Measurements from ENCODE around the gene EYS.
"Not testable (repeated sequence)": the region's sequence is repeated elsewhere in the genome, so short reads cannot be mapped to it uniquely, and the experiment has no call there.

The EYS gene

DNA sequence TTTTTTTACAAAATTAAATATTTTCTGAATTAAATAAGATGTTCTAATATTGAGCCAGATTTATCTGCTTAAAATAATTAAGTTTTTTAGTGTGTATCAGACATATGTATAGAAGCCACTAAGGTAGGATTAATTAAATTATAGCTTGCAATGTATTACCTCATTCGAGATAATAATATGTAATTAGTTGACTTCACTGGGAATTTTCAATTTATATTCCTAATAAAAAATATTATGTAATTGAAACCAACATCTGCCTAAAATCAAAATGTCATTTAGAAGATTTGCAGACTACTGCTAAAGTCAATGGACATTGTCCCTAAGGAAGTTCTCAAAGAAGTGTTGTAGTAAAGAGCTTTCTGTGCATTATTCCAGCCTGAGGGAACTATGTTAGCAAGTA, 254.7 kb downstream of the EYS start:
- DNase-seq (ENCODE audit: low read depth) = no peak

DNA sequence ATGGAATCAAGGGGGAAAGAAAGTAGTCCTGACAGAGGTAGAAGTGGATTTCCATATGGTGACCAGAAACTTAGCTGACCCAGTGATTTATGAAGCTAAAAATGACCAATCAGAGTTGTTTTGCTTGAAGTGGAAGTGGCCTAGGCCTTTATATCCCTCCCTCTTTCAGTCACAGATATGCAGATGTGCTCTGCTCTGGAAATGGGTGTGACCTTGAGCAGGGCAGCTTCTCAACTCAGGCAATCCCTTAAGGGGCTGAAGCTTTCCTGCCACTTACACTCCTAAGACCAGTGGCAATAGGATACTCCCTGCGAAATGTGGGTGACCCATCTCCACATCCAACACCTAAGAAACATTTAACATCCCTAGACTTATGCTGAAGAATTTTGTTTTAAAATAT, 256.6 kb downstream of the EYS start:
- no peak for DNase-seq (ENCODE audit: low read depth)

DNA sequence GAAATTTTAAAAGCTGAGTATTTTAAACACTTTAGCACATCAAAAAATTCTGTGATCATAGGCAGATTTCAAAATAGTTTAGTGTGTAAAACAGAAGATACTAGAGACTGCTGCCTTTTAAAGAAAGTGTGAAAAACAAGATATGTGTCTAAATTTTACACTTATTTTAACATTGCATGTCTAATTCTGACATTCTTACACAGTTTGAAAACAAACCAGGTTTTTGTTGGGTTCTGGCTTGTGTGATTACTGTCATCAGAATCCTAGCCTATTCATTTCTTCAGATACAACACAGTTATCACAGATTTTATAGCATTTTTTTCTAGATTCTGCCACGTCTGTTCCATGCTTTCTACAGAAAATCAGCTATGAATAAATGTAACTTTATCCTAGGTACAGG, 257.1 kb downstream of the EYS start:
- DNase-seq (ENCODE audit: low read depth) = no peak

DNA sequence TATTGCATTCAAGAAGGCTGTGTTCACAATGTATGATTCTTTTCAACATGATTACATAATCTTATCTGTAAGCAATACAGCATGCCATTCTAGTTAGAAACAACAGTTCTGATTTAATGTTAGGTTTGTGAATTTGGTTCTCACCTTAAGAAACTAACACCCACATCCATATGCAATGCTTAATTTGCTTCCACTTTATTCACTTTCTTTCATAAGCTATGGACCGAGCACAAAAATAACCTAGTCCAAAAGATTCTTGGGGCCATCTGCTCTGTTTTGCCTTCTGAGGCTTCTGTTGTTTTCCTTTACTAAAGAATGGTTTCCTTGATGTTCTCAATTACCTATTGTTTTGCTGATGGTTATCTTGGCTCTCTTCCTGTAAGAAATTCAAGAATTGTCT, 258.2 kb downstream of the EYS start:
- DNase-seq (ENCODE audit: low read depth) = no peak

DNA sequence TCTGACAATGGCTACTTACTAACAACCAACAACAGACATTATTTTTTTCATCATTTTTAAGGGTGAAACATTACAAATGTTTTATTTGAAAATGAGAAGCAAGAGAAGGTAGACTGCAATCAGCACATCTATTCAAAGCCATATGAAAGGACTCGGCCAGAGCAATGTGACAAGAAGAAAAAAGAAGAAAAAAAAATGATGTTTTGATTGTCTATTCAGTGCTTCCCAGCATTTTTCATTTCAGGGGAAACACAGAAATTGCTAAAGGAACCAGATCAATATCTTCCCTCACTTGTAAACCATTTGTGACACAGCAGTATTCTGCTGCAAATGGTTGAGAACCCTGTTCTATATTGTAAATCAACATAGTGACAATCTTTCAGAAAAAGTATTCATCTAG, 270.7 kb downstream of the EYS start:
- no peak for DNase-seq (ENCODE audit: low read depth)

DNA sequence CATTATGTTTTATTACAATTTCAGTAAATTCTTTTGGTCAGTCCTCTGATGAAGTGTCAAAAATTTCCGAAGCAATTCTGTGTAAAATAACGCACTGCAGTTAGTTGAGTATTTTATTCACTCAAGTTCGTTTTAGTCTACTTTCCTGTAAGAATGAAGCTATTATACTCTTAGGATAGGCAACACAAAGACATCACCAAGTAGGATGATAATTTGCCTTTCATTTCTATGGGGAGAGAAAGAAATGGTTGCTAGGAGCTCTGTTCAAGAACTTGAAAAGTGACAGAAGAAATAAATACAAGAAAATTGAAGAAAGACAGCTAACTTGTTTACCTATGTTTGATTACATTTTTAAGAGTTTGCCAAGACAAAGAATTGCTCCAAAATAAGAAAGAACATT, 290.4 kb downstream of the EYS start:
- DNase-seq (ENCODE audit: low read depth) = no peak

DNA sequence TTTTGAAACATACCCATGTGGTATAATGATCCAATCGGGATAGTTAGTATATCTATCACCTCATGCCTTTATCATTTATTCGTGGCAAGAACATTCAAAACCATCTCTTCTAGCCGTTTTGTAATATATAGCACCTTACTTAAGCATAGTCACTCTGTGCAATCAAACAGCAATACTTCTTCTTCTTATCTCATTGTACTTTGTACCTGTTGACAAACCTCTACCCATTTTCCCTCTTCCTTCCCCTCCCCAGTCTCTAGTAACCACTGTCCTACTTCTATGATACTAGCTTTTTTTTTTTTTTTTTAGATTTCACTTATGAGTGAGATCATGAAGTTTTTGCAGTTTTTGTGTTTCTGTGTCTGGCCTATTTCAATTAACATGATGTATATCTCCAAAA, 296.7 kb downstream of the EYS start:
- no peak for DNase-seq (ENCODE audit: low read depth)

DNA sequence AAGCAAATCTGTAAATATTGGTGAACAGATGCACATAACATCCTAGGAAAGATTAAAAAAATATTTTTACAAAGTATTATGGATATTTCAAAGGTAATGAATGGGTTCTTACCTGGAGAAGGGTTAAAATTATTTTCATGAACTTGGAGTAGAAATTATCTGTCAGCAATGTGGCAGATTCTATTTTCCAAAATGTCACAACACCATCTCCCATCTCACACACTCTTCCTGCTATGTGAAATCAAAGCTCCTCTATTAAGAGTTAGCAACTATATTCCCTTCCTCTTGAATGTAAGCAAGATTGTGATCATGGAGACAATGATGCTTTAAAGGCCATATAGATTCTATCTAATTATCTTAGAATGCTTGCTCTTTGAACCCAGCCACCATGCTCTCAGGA, 304.5 kb downstream of the EYS start:
- no peak for DNase-seq (ENCODE audit: low read depth)

DNA sequence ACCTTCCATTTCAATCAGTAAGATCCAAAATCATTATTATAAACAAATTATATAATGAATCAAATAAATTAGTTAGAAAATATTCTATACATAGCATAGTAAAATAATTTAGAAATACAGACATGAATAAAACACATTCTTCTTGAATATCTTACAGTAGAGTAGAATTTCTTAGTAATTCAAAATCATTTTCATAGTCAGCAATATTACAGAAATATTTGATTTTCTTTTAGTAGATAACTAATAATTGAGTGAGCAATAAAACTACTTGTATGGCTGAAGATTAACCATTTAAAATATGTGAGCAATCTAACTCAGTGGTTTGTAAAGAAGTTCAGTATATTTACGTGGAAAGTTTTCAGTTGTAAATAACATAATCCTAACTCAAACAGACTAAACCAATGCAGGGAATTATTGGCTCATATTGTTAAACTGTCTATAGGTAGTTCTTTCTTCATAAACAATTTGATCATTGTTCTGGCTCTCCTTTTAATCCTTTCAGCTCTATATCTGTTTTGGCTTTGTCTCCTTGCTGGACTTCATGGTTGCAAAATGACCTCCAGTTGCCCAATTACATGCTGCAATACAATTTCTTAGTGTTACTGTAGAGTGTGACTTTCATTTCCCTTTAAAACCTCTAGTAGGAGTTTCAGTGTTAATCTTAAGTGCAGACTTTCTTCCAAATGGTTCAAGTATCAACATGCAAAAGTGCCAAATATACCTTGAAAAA, 307.5 kb downstream of the EYS start:
- no peak for DNase-seq (ENCODE audit: low read depth)

DNA sequence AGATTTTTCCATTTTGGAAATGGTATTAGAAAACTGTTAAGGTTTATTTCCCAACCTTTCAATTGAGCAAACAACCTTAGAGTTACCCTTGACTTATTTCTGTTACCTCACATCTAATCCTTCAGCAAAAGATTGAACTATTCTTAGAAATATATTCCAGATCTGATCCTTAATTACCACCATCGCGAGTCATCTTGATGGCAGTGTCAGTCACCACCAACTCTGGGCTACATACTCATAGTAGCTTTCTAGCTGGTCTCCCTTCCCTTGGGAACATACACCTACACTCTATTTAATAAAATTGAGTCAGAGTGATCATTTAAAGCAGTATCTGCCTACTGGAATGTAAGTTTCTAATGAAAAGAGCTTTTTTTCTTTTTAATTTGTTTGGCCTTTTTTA, 308.2 kb downstream of the EYS start:
- DNase-seq (ENCODE audit: low read depth) = no peak

DNA sequence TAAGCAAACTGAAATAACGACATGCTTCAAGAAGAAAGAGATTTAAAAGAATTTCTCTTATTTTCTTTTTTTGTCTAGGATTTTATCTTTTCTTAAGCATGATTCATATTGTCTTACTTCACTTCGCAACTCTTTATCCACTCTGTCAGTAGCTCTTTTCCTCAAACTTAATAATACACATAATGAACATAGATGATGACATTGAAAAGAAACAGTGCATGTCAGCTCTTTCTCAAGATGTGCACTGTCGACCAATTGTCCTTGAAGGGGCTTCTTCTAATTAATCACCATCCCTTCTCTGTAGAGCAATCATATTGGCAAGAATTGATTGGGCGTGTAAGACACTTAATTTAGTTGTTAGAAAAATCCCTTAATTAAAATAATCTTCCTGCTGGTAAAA, 356.5 kb downstream of the EYS start:
- DNase-seq (ENCODE audit: low read depth) = no peak

DNA sequence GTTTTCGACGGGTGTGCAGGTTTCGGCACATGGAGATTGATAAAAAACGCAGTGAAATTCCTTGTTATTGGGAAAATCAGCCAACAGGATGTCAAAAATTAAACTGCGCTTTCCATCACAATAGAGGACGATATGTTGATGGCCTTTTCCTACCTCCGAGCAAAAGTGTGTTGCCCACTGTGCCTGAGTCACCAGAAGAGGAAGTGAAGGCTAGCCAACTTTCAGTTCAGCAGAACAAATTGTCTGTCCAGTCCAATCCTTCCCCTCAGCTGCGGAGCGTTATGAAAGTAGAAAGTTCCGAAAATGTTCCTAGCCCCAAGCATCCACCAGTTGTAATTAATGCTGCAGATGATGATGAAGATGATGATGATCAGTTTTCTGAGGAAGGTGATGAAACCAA, 404.4 kb downstream of the EYS start:
- not testable (repeated sequence) for DNase-seq (ENCODE audit: low read depth)

DNA sequence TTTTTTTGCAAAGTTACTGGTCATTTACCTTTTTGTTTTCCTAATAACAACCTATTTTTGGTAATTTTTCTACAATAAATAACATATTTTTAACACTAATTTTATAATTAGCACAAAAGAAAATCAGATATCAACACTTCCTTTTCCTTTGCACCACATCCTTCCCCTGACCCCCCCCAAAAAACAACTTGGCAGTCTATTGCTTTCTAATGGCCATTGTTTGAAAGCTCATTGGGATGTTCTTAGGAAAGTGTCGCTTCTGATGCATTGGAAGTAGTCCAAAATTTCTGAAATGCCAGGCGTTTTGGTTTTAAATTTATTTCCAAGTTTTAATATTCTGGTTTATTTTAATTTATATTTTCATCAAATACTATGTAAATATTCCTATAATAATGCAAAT, 407.8 kb downstream of the EYS start:
- no peak for DNase-seq (ENCODE audit: low read depth)

DNA sequence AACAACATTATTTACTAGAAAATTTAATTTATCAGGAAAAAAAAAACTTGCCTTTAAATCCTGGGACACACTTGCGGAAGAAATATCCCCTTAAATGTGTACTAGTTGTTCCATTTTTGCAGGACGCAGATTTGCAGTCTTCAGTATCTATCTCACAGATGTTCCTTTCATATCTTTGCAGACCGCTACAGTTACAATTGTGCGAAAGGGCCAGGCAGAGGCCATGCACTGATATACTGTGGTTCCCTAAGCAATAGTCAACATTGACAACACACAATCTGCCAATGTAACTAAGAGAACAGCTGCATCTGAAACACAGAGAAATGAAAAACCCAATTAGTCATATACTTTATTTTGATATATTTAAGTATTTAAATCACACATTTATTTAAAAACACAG, 411.2 kb downstream of the EYS start:
- DNase-seq (ENCODE audit: low read depth) = no peak

DNA sequence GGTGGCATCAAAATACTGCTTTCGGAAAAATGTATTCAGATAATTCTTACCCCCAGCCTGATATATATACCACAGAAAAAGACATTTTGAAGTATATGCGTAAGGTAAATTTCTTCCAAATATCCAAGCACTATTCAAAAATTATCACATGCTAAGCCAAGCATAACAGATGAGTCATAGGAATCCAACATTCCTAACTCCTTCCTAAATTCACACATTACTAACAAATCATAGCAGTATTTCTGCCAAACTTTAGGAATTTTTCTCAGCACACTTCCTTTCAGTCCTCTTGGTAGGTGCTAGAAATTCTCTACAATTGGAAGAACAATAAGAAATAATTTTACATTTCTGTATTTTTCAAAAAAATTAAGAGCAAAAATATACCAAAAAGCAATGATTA, 417.5 kb downstream of the EYS start:
- DNase-seq (ENCODE audit: low read depth) = peak; percentile 18

DNA sequence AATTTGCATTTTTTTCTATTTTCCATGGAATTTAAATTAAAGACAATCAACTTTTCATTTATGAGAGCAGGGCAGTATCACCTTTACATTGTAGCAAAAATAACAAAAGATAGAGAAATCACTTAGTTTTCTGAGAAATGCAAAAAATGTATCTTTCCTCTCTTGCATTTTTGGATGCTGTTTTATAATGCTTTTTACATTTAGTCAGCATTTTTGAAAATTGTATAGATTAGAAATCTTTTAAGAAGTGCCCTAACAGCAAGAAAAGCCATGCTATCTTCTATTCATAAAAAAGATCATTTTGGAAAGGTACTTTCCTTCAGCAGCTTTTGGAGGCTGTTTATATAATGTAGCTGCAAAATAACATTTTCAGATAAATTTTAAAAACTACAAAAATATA, 421.8 kb downstream of the EYS start:
- DNase-seq (ENCODE audit: low read depth) = no peak

DNA sequence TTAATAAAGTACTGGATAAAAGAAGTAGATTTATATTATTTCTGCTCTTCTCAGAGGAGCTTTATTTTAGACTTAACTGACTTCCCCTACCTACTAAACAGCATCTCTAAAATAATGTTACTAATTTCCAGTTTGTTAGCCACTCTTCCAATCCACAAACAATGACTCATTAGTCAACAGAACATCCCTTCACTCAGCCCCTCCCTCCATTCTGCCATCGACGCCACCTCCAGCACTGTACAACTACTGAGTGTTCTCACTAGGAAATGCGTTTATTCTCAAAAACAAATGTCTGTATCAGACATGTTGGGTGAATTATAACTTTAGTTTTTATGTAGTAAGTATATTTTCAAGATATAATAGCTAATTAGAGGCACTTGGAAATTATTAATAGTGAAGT, 427.0 kb downstream of the EYS start:
- no peak for DNase-seq (ENCODE audit: low read depth)

DNA sequence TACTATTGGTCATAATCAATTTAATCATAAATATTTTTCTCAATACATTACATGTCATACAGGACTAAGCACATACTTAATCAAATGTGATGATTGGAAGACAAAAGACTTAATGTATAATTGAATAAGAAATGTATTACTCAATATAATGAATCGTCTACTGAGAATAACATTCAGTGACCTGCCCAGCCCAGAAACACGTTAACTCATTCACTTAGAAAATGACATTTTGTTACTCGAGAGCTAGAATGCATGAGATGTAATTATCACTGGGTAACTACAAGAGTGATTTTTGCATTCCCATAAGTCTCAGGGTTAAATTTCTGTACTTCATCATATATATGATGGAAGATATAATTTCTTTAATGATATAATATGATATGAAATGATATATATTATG, 444.8 kb downstream of the EYS start:
- no peak for DNase-seq (ENCODE audit: low read depth)

DNA sequence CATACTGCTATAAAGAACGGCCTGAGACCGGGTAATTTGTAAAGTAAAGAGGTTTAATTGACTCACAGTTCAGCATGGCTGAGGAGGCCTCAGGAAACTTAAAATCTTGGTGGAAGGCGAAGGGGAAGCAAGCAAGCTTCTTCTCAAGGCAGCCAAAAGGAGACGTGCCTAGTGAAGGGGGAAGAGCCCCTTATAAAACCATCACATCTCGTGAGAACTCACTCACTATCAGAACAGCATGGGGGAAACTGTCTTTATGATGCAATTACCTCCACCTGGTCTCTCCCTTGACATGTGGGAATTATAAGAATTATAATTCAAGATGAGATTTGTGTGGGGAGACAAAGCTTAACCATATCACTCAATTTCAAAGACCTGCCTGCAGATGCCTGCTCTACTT, 447.0 kb downstream of the EYS start:
- DNase-seq (ENCODE audit: low read depth) = no peak

DNA sequence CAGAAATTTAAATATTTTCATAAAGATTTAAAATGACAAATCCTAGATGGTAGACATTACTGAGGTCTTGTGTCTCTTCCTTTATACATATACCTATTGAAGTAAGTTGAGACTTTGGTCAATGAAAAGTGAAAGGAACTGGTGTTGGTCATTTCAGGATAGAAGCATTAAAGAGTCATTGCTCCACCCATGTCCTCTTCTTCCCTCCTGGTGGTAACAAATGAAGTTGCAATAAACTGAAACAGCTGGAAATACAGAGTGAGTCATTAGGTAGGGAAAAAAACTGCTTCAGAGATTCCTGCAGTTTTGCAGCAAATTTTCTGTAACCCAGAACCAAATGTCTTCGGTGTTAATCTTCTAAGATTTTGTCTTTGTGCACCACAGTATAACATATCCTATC, 448.0 kb downstream of the EYS start:
- peak; percentile 23 for DNase-seq (ENCODE audit: low read depth)

DNA sequence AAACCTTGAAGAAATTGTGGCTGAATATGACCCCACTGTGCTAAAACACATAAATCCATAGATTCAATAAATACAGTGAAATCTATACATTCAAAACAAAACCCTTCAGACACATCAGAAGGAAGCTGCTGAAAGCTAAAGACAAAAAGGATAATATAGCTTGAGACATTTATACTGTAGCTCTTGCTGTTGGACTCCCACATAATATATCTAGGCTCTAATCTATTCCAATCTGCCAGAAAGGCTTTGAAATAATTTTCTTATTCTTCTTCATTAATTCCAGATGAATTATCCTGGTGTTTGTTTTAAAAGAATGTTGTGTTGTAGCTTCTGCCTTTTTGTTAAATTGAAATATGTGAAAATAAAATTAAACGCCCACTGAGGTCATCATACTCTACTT, 454.0 kb downstream of the EYS start:
- DNase-seq (ENCODE audit: low read depth) = no peak

DNA sequence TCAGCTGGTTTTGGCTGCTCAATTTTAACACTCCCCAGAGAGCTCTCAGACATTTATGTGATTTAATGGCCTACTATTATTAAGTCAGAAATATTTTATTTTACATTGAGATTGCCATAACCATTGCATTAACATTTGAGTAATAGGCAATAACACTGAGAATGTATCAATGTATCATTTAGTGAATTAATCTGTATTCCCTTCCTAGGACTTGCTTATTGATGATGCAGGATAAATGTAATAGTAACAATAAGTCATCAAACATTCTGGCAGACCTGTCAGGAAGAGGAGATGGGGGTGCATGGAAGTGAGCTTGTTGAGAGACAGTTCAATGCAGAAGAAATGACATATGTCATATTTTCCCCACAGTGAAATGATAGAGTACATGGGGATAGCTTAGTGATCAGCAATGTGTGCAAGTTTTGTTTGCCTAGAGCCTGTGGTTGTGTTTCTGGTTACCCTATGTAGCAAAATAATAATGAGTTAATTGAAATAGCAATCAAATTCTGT, 458.9 kb downstream of the EYS start:
- no peak for DNase-seq (ENCODE audit: low read depth)

DNA sequence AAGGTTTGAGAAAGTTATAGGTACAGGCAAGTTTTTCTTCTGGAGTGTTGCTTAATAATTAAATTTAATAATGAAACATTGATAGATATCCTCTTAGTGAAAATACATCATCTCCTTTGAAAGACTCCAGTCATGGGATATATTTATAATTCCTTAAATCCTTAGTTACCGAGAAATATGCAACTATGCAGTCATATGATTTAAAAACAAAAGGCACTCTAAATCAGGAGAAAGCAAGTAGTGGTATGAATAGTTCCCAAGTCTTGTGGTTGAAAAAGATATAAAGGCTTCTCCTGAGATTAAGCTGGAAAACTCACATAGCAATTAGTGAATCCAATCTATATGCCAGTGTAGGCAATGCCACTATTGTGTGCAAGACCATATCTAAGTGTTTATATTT, 475.4 kb downstream of the EYS start:
- DNase-seq (ENCODE audit: low read depth) = no peak

DNA sequence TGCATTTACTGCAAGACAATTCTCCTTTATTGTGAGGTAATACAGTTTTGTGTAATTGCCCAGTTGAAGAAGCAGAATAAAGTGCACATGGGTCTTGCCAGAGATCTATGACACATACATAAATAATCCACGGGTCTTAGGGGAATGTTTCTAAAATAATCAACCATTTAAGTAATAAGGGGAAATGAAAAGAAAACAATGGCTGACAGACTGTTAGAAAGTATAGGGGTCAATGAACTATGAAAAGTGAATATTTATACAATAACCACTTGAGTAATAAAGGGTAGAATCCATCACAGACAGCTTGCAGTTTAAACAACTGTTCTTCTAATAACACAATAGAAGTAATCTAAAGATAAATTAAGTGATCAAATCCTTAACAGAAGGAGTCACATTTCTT, 477.2 kb downstream of the EYS start:
- peak; percentile 23 for DNase-seq (ENCODE audit: low read depth)

DNA sequence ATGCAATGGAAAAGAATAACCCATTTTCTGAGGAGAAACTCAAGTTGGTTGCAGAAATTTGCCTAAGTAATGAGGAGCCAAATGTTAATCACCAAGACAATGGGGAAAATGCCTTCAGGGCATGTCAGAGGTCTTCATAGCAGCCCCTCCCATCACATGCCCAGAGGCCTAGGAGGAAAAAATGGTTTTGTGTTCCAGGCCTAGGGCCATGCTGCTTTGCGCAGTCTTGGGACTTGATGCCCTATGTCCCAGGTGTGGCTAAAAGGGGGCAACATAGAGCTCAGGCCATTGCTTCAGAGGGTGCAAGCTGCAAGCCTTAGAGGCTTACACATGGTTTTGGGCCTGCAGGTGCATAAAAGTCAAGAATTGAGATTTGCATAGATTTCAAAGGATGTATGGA, 485.9 kb downstream of the EYS start:
- DNase-seq (ENCODE audit: low read depth) = no peak

Data from non-pigmented ciliary epithelial cell (primary cell).